ENCODE results near the gene RGS6.

GRCh38 chr14:72594099-72594901 is 662.1 kb downstream of the RGS6 start:
- TF ChIP-seq CTCF (IDR thresholded peaks at IDR 0.05; ENCODE audit: insufficient read depth, low read depth, low read length) (no peak), EZH2 (IDR thresholded peaks at IDR 0.05; ENCODE audit: insufficient read depth, low read length) (no peak)

Data from astrocyte (in vitro differentiated cells and primary cell).